Brain microvascular endothelial cell (primary cell): Measurements from ENCODE around the gene PRKG2.

ENCODE experiments used
- DNase-seq: peaks from one replicate; pipeline ENCODE4 v3.0.0-alpha.2; 2020
- H3K27ac ChIP-seq: fragments of 250-450 bp; sonication (Bioruptor Pico); 2 replicates; pipeline ENCODE4 v1.5.1; 2020; ENCODE audit warnings: mild to moderate bottlenecking, moderate library complexity
- H3K27me3 ChIP-seq: fragments of 250-450 bp; sonication (Bioruptor Pico); replicated peaks from 2 replicates; pipeline ENCODE4 v1.5.1; 2020; ENCODE audit warnings: mild to moderate bottlenecking
- H3K36me3 ChIP-seq: fragments of 250-450 bp; sonication (Bioruptor Pico); replicated peaks from 2 replicates; pipeline ENCODE4 v1.5.1; 2020; ENCODE audit warnings: mild to moderate bottlenecking
- H3K4me3 ChIP-seq: 2 replicates; pipeline ENCODE4 v1.5.1; 2011; ENCODE audit warnings: low read depth, mild to moderate bottlenecking, control low read depth, low read length, moderate library complexity
- CTCF ChIP-seq: IDR thresholded peaks from 2 replicates; pipeline ENCODE4 v1.5.1; 2011; ENCODE audit warnings: low read depth, mild to moderate bottlenecking, moderate library complexity, low read length, control low read depth, inconsistent platforms; ENCODE audit errors: missing control alignments
- in situ Hi-C: cut with HindIII; loops from 2 replicates; pipeline ENCODE4 v1.10.0; 2017; ENCODE audit warnings: low sequenced_read_pairs, low pct_ligation_motif_present

PRKG2 gene

GRCh38 chr4:81093720-81094401, 121.2 kb downstream of the PRKG2 start:
- Histone ChIP-seq H3K27ac (no peak overlapping the region), H3K36me3 (no peaks in the 10 kb centered on the region)
- in situ Hi-C loops, result no loop called here

GRCh38 chr4:81085979-81086378, 129.0 kb downstream of the PRKG2 start:
- no peak for TF ChIP-seq CTCF
- Histone ChIP-seq H3K36me3 (no peaks in the 10 kb centered on the region), H3K27ac (no peak overlapping the region), H3K4me3 (no peak overlapping the region), H3K27me3 (no peaks in the 10 kb centered on the region)
- DNase-seq, result no peak
- in situ Hi-C loops, result no loop called here

More at GRCh38 chr4:81093720-81094401, 121.2 kb downstream of the PRKG2 start:
- Histone ChIP-seq H3K4me3 (no peak overlapping the region), H3K27me3 (no peaks in the 10 kb centered on the region)
- TF ChIP-seq CTCF, result no peak
- no peak for DNase-seq

GRCh38 chr4:81085291-81085690, 129.7 kb downstream of the PRKG2 start:
- in situ Hi-C loops, result no loop called here
- no peaks in the 10 kb centered on the region for H3K27me3 ChIP-seq
- DNase-seq, result no peak
- H3K36me3 ChIP-seq, result no peaks in the 10 kb centered on the region
- no peak overlapping the region for H3K4me3 ChIP-seq
- no peak overlapping the region for H3K27ac ChIP-seq
- no peak for TF ChIP-seq CTCF

- Histone ChIP-seq H3K4me3 (no peak overlapping the region), H3K27me3 (no peaks in the 10 kb centered on the region), H3K36me3 (no peaks in the 10 kb centered on the region), H3K27ac (no peak overlapping the region)
- TF ChIP-seq CTCF, result no peak
- DNase-seq, result no peak
- in situ Hi-C loops, result no loop called here
Measured at GRCh38 chr4:81084634-81085033, 130.4 kb downstream of the PRKG2 start.

GRCh38 chr4:81084029-81084428, 131.0 kb downstream of the PRKG2 start:
- TF ChIP-seq CTCF, result peak; percentile 49
- Histone ChIP-seq H3K27me3 (no peaks in the 10 kb centered on the region), H3K27ac (no peak overlapping the region), H3K4me3 (no peak overlapping the region), H3K36me3 (no peaks in the 10 kb centered on the region)
- peak; percentile 9 for DNase-seq
- in situ Hi-C loops, result no loop called here

- Histone ChIP-seq H3K27me3 (no peaks in the 10 kb centered on the region), H3K4me3 (no peak overlapping the region), H3K27ac (no peak overlapping the region), H3K36me3 (no peaks in the 10 kb centered on the region)
- no peak for DNase-seq
- in situ Hi-C loops, result no loop called here
- no peak for TF ChIP-seq CTCF
Measured at GRCh38 chr4:81081156-81081555, 133.9 kb downstream of the PRKG2 start.
